ENCODE results near the gene PRR36.

GRCh38 chr19:7858109-7858770 is 15.9 kb downstream of the PRR36 start:
- no peak for TF ChIP-seq POLR2A (IDR thresholded peaks at IDR 0.05)
- no peak for TF ChIP-seq CTCF (IDR thresholded peaks at IDR 0.05)

All from uterus (tissue), 2 donors.